RWPE2 (cell line): ENCODE results near the gene PI4KA.

ENCODE experiments used
- ATAC-seq: fragments of 200-7000 bp; cut with Tn5 transposase; 3 replicates; pipeline ENCODE4 v1.9.1; 2021; ENCODE audit warnings: low read depth
- DNase-seq: peaks from one replicate; pipeline ENCODE4 v3.0.0-alpha.2; 2020; ENCODE audit warnings: low spot score
- H3K27ac ChIP-seq: fragments of 450-650 bp; 2 replicates; pipeline ENCODE4 v1.5.1; 2017; ENCODE audit warnings: mild to moderate bottlenecking; ENCODE audit not compliant: poor library complexity, severe bottlenecking
- H3K27me3 ChIP-seq: fragments of 250-450 bp; sonication (Bioruptor Pico); 2 replicates; pipeline ENCODE4 v1.5.1; 2021; ENCODE audit warnings: mild to moderate bottlenecking, moderate library complexity; ENCODE audit not compliant: insufficient read depth, poor library complexity, severe bottlenecking
- H3K36me3 ChIP-seq: fragments of 250-450 bp; sonication (Bioruptor Pico); 2 replicates; pipeline ENCODE4 v1.5.1; 2020; ENCODE audit warnings: low read depth, mild to moderate bottlenecking, moderate library complexity
- H3K4me1 ChIP-seq: fragments of 250-450 bp; sonication (Bioruptor Pico); 2 replicates; pipeline ENCODE4 v1.5.1; 2021; ENCODE audit warnings: mild to moderate bottlenecking, moderate library complexity; ENCODE audit not compliant: insufficient read depth, poor library complexity, severe bottlenecking
- H3K4me3 ChIP-seq: fragments of 250-450 bp; sonication (Bioruptor Pico); 2 replicates; pipeline ENCODE4 v1.5.1; 2021; ENCODE audit warnings: mild to moderate bottlenecking, moderate library complexity; ENCODE audit not compliant: severe bottlenecking
- H3K9me3 ChIP-seq: fragments of 250-450 bp; sonication (Bioruptor Pico); 2 replicates; pipeline ENCODE4 v1.5.1; 2021; ENCODE audit warnings: mild to moderate bottlenecking, moderate library complexity; ENCODE audit not compliant: severe bottlenecking
- CTCF ChIP-seq: fragments of 450-650 bp; IDR thresholded peaks from one replicate; pipeline ENCODE4 v1.5.1; 2017; ENCODE audit warnings: mild to moderate bottlenecking, moderate library complexity; ENCODE audit not compliant: poor library complexity, severe bottlenecking

Gene PI4KA

GRCh38 chr22:20657963-20658362, 200.6 kb downstream of the PI4KA start:
- TF ChIP-seq CTCF: no peak
- no peak overlapping the region for H3K4me3 ChIP-seq
- DNase-seq (no peak), ATAC-seq (no peak)
- H3K27ac ChIP-seq: no peak overlapping the region
- no peaks in the 10 kb centered on the region for H3K36me3 ChIP-seq
- H3K27me3 ChIP-seq: peaks cover 28% of the 10 kb centered on the region
- H3K9me3 ChIP-seq: no peaks in the 10 kb centered on the region
- H3K4me1 ChIP-seq: no peaks in the 10 kb centered on the region
